HT-29 (cell line): ENCODE measurements around the gene RAB44. TPM values are rescaled to one million over a fixed set of nuclear protein-coding genes. Genes with fewer than 3 reads are reported as not detected.
"Not testable (repeated sequence)": the region's sequence is repeated elsewhere in the genome, so short reads cannot be mapped to it uniquely, and the experiment has no call there.

Experiments used
- DNase-seq: peaks from one replicate; pipeline ENCODE4 v3.0.0-alpha.2; 2015; ENCODE audit warnings: low spot score
- total RNA-seq: library from RNA; depleted of rRNA; stranded (reverse); fragments of >200 nt; shearing (Covaris generic); gene quantifications from 2 replicates; pipeline ENCODE4 v1.2.3, GENCODE V29; 2014

RAB44 gene
- total RNA-seq, 1 experiment from 2014 or later = not detected

DNA sequence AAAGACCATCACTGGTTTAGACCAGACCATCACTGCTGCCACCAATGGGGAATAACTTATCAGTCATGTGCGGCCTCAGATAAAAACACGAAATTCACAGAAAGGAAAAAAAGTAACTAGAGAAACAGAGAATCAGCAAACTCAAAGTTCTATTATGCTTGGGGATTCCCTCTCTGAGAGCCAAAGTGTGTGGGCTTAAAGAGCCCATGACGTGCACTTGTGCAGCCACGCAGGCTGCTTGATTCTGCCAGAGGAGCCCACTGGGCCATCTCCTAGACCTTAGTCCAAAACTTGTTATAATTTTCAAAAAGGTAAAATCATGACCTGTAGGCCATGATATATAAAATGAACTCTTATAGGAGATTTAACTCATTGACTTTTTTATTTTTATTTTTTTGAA is 15.2 kb downstream of the RAB44 start:
- no peak for DNase-seq

DNA sequence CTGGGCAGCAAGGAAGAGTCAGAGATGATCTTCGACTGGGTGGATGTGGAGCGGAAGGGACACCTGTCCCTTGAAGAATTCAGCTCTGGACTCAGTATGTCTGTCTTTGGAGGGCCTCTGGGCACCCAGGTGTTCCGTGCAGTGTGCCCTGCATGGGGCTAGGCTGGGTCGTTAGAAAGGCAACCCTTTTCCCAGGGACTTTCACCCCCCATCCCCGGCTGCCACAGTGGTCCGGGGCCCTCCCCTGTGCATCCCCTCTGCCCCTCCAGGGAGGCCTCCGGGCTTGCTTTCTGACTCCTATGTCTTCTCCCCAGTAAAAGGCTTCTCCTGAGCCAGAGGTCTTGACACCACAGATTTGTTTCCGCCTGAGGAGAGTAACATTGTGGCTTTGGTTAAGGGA is 16.2 kb downstream of the RAB44 start:
- no peak for DNase-seq

DNA sequence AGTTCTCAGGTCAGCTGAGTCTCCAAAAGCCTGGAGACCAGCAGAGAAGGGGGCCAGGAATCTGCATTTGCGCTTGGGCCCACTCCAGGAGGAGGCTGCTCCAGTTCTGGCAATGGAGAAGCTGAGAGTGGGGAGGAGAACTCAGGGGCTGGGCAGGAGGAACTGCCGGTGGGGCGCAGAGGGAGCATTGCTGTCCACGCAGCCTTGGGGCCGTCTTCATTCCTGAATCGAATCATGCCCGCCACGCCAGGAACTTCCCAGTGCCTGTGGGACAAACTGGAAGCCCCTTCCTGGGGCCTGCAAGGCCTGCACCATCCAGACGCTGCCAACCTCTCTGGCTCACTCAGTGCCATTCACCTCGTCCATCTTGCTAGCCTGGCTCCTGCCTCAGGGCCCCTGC is 16.9 kb downstream of the RAB44 start:
- no peak for DNase-seq

DNA sequence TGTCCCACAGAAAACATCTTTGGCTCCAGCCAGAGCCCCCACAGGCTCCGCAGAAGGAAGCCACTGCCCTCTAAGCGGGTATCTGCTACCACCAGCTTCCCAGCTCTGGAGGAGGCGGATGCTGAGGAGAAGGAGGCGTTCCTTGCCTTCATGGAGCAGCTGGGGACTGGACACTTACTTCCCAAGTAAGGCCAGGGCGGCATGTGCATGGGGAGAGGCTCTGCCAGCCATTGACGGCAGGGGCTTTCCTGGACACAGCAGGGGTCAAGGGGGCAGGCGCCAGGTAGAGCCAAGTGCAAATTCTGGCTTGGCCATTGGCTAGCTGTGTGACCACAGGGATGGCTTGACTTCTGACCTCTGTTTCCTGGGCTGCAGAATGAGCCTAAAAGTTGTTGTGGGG is 17.8 kb downstream of the RAB44 start:
- DNase-seq = no peak

DNA sequence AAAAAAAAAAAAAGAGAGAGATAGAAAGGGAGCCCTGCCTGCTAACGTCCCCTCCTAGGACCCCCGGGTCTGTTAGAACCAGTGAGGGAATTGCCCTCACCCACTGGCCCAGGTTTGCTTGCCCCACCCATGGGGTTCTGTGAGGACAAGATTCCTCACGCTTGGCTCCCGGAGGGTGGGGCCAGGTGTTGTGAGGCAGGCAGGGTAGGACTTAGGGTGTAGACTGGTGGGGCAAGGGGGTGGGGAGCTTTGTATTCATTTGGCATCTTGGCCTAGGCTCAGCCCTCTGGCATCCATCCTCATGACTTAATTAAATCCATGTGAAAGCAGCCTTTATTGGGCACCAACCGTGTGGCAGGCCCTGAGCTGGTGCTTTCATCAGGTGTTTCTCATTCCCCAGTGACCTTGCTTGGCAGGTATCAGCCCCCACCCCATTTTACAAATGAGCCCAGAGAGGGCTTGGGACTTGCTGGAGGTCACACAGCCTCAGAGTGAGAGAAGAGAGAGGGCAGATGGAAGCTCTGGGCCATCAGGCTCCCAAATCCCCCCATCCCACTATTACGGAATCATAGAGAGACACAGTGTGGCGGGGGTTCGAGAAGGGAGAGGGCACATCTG is 19.0 kb downstream of the RAB44 start:
- DNase-seq = peak; percentile 19

DNA sequence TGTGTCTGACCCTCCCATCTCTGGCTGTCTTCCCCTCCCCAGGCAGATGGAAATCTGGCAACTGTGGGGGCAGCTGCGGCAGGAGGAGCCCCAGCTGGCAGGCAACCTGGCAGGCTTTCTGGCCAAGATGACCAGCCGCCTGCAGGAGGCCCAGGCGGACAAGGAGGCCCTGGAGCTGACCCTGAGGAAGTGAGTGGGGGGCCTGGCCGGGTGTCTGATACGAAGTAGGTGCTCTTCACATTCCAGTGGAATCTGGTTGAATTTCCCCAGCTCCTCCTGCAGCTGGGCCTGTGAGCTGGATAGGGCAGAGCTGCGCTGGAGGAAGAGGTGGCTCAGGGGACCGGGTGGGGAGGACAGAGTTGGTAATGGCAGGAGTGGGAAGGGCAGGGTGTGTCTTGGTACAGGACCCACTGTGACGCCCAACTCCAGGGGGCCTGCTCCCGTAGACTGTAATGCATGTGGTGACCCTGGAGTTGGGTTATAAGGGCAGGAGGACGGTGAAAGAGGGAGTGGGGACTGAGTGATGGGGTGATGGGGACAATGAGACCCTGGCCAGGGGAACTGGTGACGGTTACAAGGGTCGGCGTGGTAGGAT is 19.7 kb downstream of the RAB44 start:
- no peak for DNase-seq

DNA sequence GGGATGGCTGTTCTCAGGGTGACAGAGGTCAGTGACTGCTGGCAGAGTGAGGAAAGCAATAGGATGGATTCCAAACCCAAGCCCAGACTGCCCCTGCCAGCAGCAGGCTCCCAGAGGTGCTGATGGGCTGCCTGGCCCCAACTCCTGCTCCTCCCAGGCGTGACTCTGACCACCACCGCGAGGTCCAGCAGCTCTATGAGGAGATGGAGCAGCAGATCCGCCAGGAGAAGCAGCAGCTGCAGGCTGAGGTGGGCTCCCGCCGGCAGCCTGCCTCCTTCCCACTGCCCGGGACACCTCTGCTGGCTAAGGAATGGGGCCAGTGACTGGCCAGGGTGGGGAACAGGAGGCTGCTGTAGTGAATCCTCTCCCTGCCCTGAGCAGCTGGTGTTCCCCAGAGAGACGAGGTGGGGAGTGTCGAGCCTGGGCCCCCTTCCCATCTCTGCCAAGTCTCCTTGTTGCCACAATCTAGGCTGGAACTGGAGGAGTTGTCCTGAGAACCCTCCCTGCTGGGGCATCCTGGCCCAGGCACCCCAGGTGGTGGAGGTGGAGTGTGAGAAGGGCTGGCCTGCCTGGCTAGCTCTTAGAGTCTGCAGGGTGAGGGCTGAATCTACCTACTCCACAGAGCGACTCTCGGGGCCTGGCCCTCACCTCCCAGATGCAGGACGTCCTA is 20.4 kb downstream of the RAB44 start:
- DNase-seq = no peak

DNA sequence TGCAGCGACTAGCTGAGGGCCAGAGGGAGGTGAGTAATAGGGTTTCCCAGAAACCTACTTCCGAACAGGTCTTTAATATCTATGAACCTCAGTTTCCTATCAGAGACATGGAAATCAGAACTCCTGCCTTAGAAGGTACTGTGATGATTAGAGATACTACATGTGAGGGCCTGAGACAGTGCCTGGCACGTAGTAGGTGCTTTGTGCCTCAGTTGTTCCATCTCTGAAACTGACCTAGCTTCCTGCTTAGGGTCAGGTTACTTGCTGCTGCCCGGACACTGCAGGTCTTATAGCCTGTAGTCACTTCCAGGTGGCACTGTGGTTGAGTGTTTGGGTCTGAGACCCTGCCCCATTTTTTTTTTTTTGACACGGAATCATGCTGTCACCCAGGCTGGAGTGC is 20.9 kb downstream of the RAB44 start:
- DNase-seq = no peak

DNA sequence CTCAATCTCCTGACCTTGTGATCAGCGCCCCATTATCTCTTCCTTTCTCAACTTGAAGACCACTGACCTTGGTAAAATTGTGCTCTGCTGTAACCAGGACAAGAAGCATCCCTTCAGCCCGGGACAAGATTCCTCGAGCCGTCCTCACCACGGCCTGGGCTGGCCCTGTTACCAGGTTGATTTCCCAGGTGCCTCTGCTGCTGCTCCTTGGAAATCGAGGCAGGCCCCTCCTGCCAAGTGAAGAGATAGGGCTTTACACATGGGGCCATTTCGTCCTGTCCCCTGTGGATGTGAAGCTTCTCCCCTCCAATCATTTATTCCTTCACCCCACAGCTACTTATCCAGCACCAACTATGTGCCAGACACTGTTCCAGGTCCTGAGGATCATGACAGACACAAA is 21.5 kb downstream of the RAB44 start:
- no peak for DNase-seq

DNA sequence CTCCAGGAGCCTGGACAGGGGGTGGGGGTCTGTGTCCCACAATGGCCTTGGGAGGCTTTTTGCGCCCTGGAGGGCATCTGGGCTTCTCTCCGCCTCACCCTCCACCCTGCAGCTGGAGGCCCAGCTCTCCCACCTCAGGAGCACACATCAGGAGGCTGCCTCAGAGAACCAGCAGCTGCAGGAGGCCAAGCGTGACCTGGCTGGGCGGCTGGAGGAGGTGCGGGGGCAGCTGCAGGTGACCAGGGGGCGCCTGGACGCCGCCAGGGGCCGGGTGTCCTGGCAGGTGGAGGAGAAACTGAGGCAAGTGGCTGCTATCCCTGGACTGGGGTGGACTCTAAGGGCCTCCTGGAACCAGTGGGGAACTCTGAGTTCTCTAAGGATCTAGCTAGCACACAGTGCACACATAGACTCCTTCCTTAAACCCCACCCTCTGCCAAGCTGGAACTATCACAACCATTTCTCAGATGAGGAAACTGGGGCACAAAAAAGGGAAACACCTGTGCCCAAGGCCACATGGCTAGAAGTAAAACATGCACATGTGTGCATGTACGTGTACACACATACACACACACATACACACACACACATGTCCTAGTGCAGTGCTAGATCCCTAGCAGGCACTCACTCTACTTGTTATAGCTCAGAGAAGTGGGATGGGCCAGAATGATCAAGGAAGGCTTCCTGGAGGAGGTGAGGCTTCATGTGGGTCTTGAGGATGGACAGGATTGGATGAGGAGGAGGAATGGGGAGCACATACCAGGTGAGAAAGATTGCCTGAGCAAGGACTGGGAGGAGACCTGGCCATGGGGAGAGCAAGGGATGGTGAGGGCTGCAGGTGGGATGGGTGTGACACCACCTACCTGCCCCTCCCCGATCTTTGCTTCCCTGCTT is 22.9 kb downstream of the RAB44 start:
- DNase-seq = no peak

DNA sequence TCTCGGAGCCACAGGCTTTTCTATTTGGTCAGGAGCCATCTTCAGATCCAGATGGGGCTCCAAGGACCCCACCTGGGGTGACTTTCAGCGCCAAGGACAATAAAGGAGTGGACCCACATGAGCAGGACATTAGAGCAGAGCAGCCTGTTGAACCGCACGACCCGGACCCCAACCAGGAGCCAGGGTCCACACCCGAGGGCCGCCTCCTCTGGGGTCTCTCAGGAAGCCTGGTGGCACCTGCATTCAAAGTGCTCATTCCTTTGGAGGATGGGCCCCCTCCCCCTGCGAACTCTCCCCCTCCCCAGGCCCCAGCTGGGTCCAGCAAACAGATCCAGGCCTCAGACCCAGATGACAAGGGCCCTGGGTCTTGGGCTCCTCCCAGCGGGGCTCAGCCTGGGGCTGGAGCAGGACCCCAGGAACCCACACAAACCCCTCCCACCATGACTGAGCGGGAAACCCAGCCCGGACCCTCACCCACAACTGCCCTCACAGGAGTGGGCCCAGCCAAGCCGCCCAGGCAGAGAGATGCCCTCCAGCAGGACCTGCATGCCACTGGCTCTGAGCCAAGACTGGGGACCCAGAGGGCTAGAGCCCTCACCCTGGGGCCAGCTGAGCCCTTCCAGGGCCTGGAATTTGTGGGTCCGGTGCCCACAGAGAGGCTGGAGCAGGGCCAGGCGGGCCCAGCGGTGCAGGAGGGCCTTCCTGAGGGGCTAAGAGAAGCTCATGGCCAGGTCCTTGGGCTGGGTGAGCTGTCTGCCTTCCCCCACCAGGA is 23.9 kb downstream of the RAB44 start:
- DNase-seq = no peak

DNA sequence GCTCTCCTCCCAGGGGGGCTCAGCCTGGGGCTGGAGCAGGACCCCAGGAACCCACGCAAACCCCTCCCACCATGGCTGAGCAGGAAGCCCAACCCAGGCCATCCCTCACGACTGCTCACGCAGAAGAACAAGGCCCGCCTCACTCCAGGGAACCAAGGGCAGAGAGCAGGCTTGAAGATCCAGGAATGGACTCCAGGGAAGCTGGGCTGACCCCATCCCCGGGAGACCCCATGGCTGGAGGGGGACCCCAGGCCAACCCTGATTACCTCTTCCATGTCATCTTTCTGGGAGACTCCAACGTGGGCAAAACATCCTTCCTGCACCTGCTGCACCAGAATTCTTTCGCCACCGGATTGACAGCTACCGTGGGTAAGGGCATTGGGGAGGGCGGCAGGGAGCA is 24.7 kb downstream of the RAB44 start:
- DNase-seq = no peak

DNA sequence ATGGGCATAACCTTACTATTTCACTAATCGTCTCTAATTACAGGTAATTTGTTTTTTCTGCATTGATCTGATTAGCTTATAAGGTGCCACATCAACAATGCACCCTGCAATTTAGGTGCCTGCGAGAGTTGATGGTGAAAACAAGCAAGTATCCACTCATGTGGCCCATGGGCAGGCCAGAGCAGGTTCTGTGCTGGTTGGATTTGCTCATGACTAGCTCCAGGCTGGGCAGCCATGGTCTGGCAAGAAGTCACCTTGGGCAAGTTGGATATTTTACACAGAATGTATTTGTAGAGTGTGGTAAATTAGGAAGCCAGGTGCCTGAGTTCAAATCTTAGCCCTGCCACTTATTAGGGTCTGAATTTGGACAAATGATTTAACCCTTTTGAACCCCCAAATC is 25.3 kb downstream of the RAB44 start:
- DNase-seq = no peak

DNA sequence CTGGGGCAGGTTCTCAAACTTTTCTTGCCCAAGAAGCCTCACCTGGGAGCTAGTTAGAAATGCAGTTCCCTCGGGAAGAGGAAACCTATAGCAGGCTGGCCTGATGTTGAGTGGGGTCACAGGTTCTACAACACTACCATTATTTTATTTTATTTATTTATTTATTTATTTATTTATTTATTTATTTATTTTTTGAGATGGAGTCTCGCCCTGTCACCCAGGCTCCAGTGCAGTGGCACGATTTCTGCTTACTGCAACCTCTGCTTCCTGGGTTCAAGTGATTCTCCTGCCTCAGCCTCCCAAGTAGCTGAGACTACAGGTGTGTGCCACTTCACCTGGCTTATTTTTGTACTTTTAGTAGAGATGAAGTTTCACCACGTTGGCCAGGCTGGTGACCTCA is 26.4 kb downstream of the RAB44 start:
- not testable (repeated sequence) for DNase-seq

DNA sequence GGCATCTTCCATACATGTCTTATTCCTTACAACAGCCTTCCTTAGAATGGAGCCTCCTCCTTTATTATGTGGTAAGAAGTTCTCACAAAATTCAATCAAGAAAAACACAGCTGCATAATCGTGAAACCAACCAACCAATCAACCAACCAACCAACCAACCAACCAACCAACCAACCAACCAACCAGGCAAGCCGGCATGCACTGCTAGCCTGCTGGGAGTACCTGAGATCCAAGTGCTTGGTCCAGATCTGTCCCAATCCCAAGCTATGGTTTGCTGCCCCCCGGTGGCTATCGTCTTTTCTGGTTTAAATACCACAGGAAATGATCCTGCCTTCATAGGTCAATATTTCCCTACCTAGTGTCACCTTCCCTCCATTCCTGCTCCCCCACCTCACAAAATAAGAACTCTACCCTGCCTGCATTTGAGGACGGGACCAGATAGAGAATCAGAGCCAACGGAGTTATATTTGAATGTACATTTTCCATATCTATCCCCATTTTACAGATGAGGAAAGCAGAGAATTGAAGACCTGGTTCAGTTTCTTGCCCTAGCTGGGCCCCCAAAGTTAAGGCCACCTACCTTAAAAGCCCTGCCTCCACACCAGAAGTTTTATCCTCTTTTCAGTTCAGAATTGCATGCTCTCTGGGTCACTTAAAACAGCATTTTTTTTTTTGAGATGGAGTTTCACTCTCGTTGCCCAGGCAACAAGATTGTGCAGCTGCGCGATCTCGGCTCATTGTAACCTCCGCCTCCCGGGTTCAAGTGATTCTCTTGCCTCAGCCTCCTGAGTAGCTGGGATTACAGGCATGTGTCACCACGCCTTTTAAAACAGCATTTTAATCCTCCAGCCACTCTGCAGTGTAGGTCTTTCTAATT is 27.1 kb downstream of the RAB44 start:
- peak; percentile 87 for DNase-seq

DNA sequence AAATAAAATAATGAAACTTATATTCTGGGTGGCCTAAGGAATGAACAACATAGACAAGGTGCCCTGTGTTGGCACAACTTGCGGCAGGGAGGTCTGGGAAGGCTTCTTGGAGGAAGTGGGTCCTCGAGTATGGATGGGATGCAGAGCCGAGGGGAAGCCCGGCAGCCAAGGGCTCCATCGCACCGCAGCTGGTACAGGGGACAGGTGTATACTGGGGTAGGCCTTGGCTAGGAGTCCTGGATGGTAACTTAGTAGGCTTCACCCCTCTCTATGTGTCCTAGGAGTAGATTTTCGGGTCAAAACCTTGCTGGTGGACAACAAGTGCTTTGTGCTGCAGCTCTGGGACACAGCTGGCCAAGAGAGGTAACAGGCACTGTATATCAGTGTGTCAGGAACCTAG is 28.0 kb downstream of the RAB44 start:
- no peak for DNase-seq

DNA sequence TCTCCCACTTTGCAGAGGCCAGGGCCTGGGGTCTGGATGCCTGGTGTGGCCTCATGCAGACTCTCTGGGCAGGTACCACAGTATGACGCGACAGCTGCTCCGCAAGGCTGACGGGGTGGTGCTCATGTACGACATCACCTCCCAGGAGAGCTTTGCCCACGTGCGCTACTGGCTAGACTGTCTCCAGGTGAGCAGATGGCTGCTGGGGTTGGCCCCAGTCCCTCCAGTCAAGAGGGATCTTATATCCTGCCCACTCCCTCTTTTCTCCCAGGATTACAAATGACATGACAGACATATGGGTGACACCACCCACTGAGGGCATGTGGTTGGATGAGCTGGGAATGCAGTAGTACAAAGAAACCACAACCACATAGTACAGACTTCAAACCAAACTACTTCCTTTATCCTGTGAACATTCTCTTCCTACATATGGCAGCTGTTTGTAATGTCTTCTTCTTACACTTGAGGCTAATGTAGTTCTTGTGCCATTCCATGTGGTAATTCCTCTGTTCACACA is 29.9 kb downstream of the RAB44 start:
- no peak for DNase-seq

DNA sequence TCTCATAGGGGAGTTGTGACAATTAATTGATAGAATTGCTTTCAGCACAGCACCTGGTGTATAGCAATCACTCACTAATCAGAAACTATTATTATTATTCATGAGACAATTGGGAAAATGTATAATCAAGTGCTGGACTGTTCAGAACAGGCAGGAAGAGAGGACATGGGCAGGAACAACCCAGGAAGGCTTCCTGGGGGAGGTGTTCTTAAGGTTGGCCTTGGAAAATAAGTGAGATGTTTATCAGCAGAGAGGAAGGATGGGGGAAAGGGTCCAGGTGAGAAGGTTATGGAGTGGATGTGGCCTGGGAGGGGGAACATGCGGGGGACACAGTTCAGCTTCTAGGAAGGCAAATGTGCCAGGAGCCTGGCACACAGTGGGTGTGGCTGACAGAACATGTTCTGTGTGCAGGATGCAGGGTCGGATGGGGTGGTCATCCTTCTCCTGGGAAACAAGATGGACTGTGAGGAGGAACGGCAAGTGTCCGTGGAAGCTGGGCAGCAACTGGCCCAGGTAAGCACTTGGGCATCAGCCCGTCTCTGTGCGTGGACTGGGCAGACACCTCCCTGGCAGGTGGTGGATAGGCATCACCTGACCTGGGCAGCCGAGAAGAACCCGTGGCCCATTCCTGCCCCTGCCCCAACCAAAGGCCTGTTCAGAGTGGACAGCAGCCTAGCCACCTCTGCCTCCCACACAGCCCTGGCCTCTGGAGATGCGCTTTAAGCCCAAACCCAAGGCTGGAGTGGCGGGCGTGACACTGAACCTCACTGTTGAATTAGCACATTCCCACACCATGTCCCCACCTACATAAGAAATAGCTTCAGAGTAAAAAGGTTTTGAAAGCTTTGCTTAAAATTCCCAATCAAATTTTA is 30.9 kb downstream of the RAB44 start:
- no peak for DNase-seq

DNA sequence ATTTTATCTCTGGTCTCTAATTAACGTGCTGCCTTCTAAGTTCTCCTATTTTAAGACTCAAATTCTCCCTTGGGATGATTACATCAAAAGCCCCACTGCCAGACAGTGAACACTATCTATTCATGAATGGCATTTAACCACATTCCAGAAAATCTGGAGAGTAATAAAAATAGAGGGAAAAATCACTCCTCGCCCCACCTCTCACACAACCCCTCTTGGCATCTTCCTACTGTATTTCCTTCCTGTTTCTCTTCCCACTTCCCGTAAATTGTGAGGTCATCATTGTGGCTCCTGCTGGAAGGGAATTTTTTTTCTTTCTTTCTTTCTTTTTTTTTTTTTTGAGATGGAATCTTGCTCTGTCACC is 31.5 kb downstream of the RAB44 start:
- no peak for DNase-seq
